ENCODE measurements around the gene UBLCP1.

DNA sequence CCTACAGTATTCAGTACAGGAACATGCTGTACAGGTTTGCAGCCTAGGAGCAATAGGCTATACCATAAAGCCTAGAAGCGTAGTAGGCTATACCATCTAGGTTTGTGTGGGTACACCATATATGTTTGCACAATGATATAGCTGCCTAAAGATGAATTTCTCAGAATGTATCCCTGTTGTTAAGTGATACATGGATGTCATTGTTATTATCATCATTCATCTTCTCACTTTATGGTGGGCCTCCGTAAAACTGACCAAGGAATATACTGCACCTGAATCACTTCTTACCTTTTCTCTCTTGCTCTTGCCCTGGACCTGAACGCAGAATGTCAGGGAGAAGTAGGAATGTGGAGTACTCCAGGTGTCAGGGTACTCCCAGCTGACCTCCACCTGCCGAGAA is 55.4 kb downstream of the UBLCP1 start:
- TF ChIP-seq TAF1 (IDR thresholded peaks at IDR 0.05; ENCODE audit: borderline replicate concordance, insufficient read depth, low read length): no peak
- no peak for TF ChIP-seq POLR2AphosphoS5 (IDR thresholded peaks at IDR 0.05; ENCODE audit: low read depth, low read length)
- TF ChIP-seq, protein P1, sequence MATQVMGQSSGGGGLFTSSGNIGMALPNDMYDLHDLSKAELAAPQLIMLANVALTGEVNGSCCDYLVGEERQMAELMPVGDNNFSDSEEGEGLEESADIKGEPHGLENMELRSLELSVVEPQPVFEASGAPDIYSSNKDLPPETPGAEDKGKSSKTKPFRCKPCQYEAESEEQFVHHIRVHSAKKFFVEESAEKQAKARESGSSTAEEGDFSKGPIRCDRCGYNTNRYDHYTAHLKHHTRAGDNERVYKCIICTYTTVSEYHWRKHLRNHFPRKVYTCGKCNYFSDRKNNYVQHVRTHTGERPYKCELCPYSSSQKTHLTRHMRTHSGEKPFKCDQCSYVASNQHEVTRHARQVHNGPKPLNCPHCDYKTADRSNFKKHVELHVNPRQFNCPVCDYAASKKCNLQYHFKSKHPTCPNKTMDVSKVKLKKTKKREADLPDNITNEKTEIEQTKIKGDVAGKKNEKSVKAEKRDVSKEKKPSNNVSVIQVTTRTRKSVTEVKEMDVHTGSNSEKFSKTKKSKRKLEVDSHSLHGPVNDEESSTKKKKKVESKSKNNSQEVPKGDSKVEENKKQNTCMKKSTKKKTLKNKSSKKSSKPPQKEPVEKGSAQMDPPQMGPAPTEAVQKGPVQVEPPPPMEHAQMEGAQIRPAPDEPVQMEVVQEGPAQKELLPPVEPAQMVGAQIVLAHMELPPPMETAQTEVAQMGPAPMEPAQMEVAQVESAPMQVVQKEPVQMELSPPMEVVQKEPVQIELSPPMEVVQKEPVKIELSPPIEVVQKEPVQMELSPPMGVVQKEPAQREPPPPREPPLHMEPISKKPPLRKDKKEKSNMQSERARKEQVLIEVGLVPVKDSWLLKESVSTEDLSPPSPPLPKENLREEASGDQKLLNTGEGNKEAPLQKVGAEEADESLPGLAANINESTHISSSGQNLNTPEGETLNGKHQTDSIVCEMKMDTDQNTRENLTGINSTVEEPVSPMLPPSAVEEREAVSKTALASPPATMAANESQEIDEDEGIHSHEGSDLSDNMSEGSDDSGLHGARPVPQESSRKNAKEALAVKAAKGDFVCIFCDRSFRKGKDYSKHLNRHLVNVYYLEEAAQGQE (IDR thresholded peaks at IDR 0.05; ENCODE audit: insufficient read depth in 1 of 2, low read depth in 2 of 2, low read length in 2 of 2): no peak
- TF ChIP-seq FOXP2 (optimal IDR thresholded peaks at IDR 0.05; ENCODE audit: borderline replicate concordance, extremely low read depth, extremely low read length, insufficient read depth): no peak
- no peak for TF ChIP-seq SIN3A (IDR thresholded peaks at IDR 0.05; ENCODE audit: borderline replicate concordance, insufficient read depth, low read length)
